PFSK-1 (cell line): ENCODE data around the gene FOXS1.

ENCODE experiments used
- FOXP2 ChIP-seq: optimal IDR thresholded peaks from 2 replicates; pipeline ENCODE3; 2011; ENCODE audit warnings: borderline replicate concordance, control low read depth, inconsistent platforms; ENCODE audit not compliant: insufficient read depth; ENCODE audit errors: extremely low read length, extremely low read depth
- POLR2AphosphoS5 ChIP-seq: IDR thresholded peaks from 2 replicates; pipeline ENCODE4 v1.6.1; 2012; ENCODE audit warnings: low read depth, mild to moderate bottlenecking, control low read depth, low read length, moderate library complexity
- REST ChIP-seq, 2 experiments: IDR thresholded peaks; 2 replicates each; pipeline versions ENCODE4 v1.6.1 to v1.8.0; 2011 to 2012; ENCODE audit warnings: low read depth in 2 of 2, low read length in 2 of 2, control low read depth in 1 of 2, inconsistent platforms in 1 of 2, mild to moderate bottlenecking in 1 of 2, moderate library complexity in 1 of 2; ENCODE audit not compliant: insufficient read depth in 1 of 2
- SIN3A ChIP-seq: IDR thresholded peaks from 2 replicates; pipeline ENCODE4 v1.6.1; 2012; ENCODE audit warnings: mild to moderate bottlenecking, low read length, moderate library complexity, borderline replicate concordance; ENCODE audit not compliant: insufficient read depth
- TAF1 ChIP-seq: IDR thresholded peaks from 2 replicates; pipeline ENCODE4 v1.6.1; 2012; ENCODE audit warnings: low read length, control low read depth, borderline replicate concordance; ENCODE audit not compliant: insufficient read depth

The FOXS1 gene

GRCh38 chr20:31858760-31859083 lies 13.3 kb upstream of the FOXS1 start:
- no peak for TF ChIP-seq REST (IDR thresholded peaks at IDR 0.05; ENCODE audit: insufficient read depth in 1 of 2, low read depth in 2 of 2, low read length in 2 of 2)
- TF ChIP-seq SIN3A, result no peak
- TF ChIP-seq TAF1, result no peak
- no peak for TF ChIP-seq FOXP2
- TF ChIP-seq POLR2AphosphoS5, result no peak

GRCh38 chr20:31857861-31858759 lies 12.7 kb upstream of the FOXS1 start:
- no peak for TF ChIP-seq REST (IDR thresholded peaks at IDR 0.05; ENCODE audit: insufficient read depth in 1 of 2, low read depth in 2 of 2, low read length in 2 of 2)
- no peak for TF ChIP-seq SIN3A
- TF ChIP-seq TAF1, result no peak
- TF ChIP-seq POLR2AphosphoS5, result no peak
- no peak for TF ChIP-seq FOXP2

GRCh38 chr20:31856516-31856915 lies 11.1 kb upstream of the FOXS1 start:
- TF ChIP-seq REST (IDR thresholded peaks at IDR 0.05; ENCODE audit: insufficient read depth in 1 of 2, low read depth in 2 of 2, low read length in 2 of 2), result no peak
- TF ChIP-seq TAF1, result no peak
- TF ChIP-seq POLR2AphosphoS5, result no peak
- TF ChIP-seq SIN3A, result no peak
- no peak for TF ChIP-seq FOXP2

GRCh38 chr20:31853481-31853880 lies 8.1 kb upstream of the FOXS1 start:
- TF ChIP-seq SIN3A (no peak), TAF1 (no peak), FOXP2 (no peak), REST (IDR thresholded peaks at IDR 0.05; ENCODE audit: insufficient read depth in 1 of 2, low read depth in 2 of 2, low read length in 2 of 2) (no peak), POLR2AphosphoS5 (no peak)

GRCh38 chr20:31851240-31851955 lies 6.0 kb upstream of the FOXS1 start:
- no peak for TF ChIP-seq FOXP2
- no peak for TF ChIP-seq REST (IDR thresholded peaks at IDR 0.05; ENCODE audit: insufficient read depth in 1 of 2, low read depth in 2 of 2, low read length in 2 of 2)
- TF ChIP-seq POLR2AphosphoS5, result no peak
- no peak for TF ChIP-seq SIN3A
- no peak for TF ChIP-seq TAF1
